ENCODE results near the gene CCDC50. TPM values are rescaled to one million over a fixed set of nuclear protein-coding genes. Genes with fewer than 3 reads are reported as not detected.

Gene CCDC50
- total RNA-seq, 1 experiment from 2014 or later, result 21.0 TPM

DNA sequence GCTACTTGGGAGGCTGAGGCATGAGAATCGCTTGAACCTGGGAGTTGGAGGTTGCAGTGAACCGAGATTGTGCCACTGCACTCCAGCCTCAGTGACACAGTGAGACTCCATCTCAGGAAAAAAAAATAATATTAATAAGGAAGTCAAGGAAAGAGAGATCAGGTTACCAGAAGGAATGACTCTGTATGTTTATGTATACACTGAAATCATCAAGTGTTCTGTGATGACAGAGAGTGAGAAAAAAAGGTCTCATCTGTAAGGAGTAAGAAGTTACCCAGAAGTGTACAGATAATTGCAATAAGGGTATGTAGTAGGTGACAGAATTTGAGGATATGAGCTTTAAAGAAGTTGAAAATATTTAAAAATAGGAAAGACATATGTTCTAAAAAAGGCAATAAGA, 4.3 kb upstream of the CCDC50 start:
- Histone ChIP-seq H2AK5ac (ENCODE audit: insufficient read length, low read length) (no peak overlapping the region), H3K14ac (ENCODE audit: insufficient read depth, low read length) (no peak overlapping the region), H3K27me3 (ENCODE audit: insufficient read depth, low read length) (peaks cover 11% of the 10 kb centered on the region; the same call in 1 of the 2 replicates), H3K4ac (ENCODE audit: low read depth, low read length) (no peak overlapping the region), H3K23me2 (ENCODE audit: insufficient read length, low read depth, low read length, poor library complexity, severe bottlenecking) (peaks cover 7% of the 10 kb centered on the region), H4K5ac (ENCODE audit: insufficient read length, low read depth, low read length) (no peak overlapping the region), H3T11ph (ENCODE audit: low read length) (no peak overlapping the region), H4K8ac (replicated peaks; ENCODE audit: insufficient read length, low read depth, low read length) (no peak overlapping the region), H4K20me1 (ENCODE audit: control insufficient read depth, insufficient read depth, insufficient read length) (no peaks in the 10 kb centered on the region), H3K79me1 (ENCODE audit: insufficient read depth, low read depth, low read length, poor library complexity, severe bottlenecking) (no peaks in the 10 kb centered on the region), H3K4me2 (ENCODE audit: insufficient read depth, insufficient read length, low read length) (no peak overlapping the region), H3K9me3 (ENCODE audit: control insufficient read depth, low read depth, low read length) (no peaks in the 10 kb centered on the region), H2BK20ac (ENCODE audit: low read depth, low read length, poor library complexity, severe bottlenecking) (no peak overlapping the region), H3K79me2 (ENCODE audit: insufficient read depth, low read length) (no peaks in the 10 kb centered on the region), H2BK120ac (ENCODE audit: low read depth, low read length, poor library complexity, severe bottlenecking) (no peak overlapping the region), H3K56ac (ENCODE audit: insufficient read length, low read depth, low read length) (no peak overlapping the region), H2BK12ac (ENCODE audit: insufficient read length, low read depth, low read length) (no peak overlapping the region), H3K27ac (ENCODE audit: insufficient read length, low read depth, low read length) (no peak overlapping the region), H3K23ac (ENCODE audit: insufficient read length, low read depth, low read length) (no peak overlapping the region), H2AFZ (ENCODE audit: low read length) (no peak overlapping the region), H4K91ac (ENCODE audit: insufficient read length, low read depth, low read length) (no peak overlapping the region), H3K18ac (ENCODE audit: insufficient read length, low read depth, low read length) (no peak overlapping the region), H3K9ac (ENCODE audit: extremely low read depth, insufficient read length, low read length) (no peak overlapping the region), H2BK5ac (ENCODE audit: insufficient read length, low read length) (no peak overlapping the region), H2BK15ac (ENCODE audit: low read depth, low read length) (no peak overlapping the region), H3K4me1 (ENCODE audit: insufficient read depth, low read length) (no peaks in the 10 kb centered on the region; the same call in 1 of the 2 replicates)
- H3K4me3 Mint-ChIP-seq, result no peak overlapping the region
- WGBS (ENCODE audit: extremely low coverage, insufficient read length, low lambda C conversion rate), result no CpG with 5 or more reads among the region's 2 CpGs
- TF ChIP-seq, protein P1, sequence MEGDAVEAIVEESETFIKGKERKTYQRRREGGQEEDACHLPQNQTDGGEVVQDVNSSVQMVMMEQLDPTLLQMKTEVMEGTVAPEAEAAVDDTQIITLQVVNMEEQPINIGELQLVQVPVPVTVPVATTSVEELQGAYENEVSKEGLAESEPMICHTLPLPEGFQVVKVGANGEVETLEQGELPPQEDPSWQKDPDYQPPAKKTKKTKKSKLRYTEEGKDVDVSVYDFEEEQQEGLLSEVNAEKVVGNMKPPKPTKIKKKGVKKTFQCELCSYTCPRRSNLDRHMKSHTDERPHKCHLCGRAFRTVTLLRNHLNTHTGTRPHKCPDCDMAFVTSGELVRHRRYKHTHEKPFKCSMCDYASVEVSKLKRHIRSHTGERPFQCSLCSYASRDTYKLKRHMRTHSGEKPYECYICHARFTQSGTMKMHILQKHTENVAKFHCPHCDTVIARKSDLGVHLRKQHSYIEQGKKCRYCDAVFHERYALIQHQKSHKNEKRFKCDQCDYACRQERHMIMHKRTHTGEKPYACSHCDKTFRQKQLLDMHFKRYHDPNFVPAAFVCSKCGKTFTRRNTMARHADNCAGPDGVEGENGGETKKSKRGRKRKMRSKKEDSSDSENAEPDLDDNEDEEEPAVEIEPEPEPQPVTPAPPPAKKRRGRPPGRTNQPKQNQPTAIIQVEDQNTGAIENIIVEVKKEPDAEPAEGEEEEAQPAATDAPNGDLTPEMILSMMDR (conservative IDR thresholded peaks at IDR 0.05), result no peak
- DNase-seq, result no peak
- H3K27ac Mint-ChIP-seq, result no peak overlapping the region
- no peaks in the 10 kb centered on the region for H3K9me3 Mint-ChIP-seq
- no peaks in the 10 kb centered on the region for H3K36me3 Mint-ChIP-seq (ENCODE audit: insufficient read depth in 1 of 3, low read depth in 3 of 3)
- peaks cover 6% of the 10 kb centered on the region in 2 experiments for H3K4me1 Mint-ChIP-seq
- H3K27me3 Mint-ChIP-seq (ENCODE audit: low read depth), result peaks cover 33% of the 10 kb centered on the region

Measured in H9 (cell line).